ENCODE results near the gene CD244.

The CD244 gene

DNA sequence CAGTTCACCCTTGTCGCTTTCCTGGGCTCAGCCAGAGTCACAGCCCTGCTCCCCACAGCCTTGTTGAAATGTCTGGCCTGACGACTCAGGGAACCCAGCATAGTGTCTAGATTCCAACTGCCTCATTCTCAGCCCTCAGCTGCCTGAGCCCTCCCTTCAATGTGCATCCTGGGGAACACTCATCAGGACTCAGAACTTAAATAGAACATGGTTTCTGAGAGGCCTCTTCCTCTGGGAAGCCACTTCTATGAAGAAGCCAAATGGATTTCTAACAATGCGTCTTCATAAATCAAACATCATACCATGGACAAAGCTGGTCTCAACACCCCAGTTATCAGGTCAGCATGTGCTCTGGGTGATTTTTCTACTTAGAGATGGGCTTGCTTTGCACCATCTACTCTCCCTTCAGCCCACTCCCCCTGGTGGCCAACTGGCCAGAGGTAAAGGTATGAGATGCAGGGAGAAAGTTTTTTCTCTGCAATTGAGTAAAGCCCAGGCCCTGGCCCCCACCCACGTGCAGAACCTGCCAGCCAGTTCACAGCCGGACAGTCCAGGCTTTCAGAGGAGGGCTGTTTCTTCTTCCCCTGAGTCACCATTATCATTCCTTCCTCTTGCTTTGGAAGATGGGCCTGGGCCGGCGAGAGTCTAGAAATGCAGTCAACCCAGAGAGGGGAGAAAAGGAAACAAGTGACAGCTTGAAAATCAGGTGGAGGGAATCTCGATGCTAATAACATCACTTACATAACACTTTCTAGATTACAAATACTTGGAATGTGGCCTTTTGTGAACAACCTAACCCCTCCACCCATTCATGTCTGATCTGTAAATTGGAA, 32.1 kb downstream of the CD244 start:
- no peaks in the 10 kb centered on the region for H3K9me3 ChIP-seq (ENCODE audit: severe bottlenecking)
- no peaks in the 10 kb centered on the region for H3K36me3 ChIP-seq (ENCODE audit: low read depth)
- H3K27ac ChIP-seq (ENCODE audit: poor library complexity, severe bottlenecking): no peak overlapping the region
- H3K27me3 ChIP-seq (ENCODE audit: insufficient read depth, poor library complexity, severe bottlenecking): no peaks in the 10 kb centered on the region
- TF ChIP-seq, protein P1, sequence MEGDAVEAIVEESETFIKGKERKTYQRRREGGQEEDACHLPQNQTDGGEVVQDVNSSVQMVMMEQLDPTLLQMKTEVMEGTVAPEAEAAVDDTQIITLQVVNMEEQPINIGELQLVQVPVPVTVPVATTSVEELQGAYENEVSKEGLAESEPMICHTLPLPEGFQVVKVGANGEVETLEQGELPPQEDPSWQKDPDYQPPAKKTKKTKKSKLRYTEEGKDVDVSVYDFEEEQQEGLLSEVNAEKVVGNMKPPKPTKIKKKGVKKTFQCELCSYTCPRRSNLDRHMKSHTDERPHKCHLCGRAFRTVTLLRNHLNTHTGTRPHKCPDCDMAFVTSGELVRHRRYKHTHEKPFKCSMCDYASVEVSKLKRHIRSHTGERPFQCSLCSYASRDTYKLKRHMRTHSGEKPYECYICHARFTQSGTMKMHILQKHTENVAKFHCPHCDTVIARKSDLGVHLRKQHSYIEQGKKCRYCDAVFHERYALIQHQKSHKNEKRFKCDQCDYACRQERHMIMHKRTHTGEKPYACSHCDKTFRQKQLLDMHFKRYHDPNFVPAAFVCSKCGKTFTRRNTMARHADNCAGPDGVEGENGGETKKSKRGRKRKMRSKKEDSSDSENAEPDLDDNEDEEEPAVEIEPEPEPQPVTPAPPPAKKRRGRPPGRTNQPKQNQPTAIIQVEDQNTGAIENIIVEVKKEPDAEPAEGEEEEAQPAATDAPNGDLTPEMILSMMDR (IDR thresholded peaks at IDR 0.05; ENCODE audit: poor library complexity, severe bottlenecking): peak; percentile 78
- peaks cover 12% of the 10 kb centered on the region for H3K4me1 ChIP-seq (ENCODE audit: insufficient read depth, poor library complexity, severe bottlenecking)
- no peak for DNase-seq (ENCODE audit: low spot score)
- H3K4me3 ChIP-seq (ENCODE audit: severe bottlenecking): no peak overlapping the region
- peak; percentile 84 for ATAC-seq (ENCODE audit: low read depth)

DNA sequence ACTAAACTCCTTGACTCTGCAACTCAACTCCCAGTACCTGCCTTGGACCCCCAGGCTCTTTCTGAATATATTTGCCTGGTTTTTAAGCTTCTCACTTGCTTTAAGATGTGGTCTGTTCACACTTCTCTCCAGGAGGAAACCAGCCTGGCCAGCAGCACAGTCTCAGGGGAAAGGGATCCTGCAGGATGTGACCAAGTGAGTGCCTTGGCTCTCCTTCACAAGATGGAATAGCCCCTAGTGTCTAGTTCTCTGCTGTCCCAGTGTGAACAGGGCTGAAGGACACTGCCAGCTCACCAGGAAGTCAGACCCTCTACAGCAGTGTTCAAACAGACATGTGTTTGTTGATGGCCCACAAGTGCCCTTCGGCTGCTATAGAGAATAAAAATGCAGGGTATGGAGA, 32.9 kb downstream of the CD244 start:
- H3K27me3 ChIP-seq (ENCODE audit: insufficient read depth, poor library complexity, severe bottlenecking): no peaks in the 10 kb centered on the region
- TF ChIP-seq, protein P1 (IDR thresholded peaks at IDR 0.05; ENCODE audit: poor library complexity, severe bottlenecking): no peak
- DNase-seq (ENCODE audit: low spot score) (no peak), ATAC-seq (ENCODE audit: low read depth) (no peak)
- no peak overlapping the region for H3K27ac ChIP-seq (ENCODE audit: poor library complexity, severe bottlenecking)
- H3K4me1 ChIP-seq (ENCODE audit: insufficient read depth, poor library complexity, severe bottlenecking): peaks cover 12% of the 10 kb centered on the region
- H3K9me3 ChIP-seq (ENCODE audit: severe bottlenecking): no peaks in the 10 kb centered on the region
- H3K4me3 ChIP-seq (ENCODE audit: severe bottlenecking): no peak overlapping the region
- H3K36me3 ChIP-seq (ENCODE audit: low read depth): no peaks in the 10 kb centered on the region

DNA sequence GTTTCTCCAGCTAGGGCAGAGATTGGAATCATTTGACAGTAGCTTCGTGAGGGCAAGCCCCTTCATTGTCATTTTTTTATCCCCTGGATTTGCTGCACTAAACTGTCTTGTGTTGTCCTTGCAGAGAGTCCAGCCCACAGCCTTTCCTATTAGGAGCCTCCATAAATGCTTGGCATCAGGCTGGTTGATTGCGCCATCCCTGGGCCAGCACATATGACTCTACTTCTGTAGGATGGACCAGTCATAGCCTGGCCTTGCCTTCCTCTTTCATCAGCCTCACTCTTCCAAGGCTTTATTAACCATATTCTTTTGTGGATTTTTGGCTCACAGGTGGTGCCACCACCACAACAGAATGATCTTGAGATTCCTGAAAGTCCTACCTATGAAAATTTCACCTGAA, 35.3 kb downstream of the CD244 start:
- DNase-seq (ENCODE audit: low spot score) (no peak), ATAC-seq (ENCODE audit: low read depth) (no peak)
- Histone ChIP-seq H3K4me3 (ENCODE audit: severe bottlenecking) (no peak overlapping the region), H3K9me3 (ENCODE audit: severe bottlenecking) (no peaks in the 10 kb centered on the region), H3K36me3 (ENCODE audit: low read depth) (no peaks in the 10 kb centered on the region), H3K27ac (ENCODE audit: poor library complexity, severe bottlenecking) (no peak overlapping the region), H3K4me1 (ENCODE audit: insufficient read depth, poor library complexity, severe bottlenecking) (peaks cover 12% of the 10 kb centered on the region), H3K27me3 (ENCODE audit: insufficient read depth, poor library complexity, severe bottlenecking) (no peaks in the 10 kb centered on the region)
- TF ChIP-seq, protein P1 (IDR thresholded peaks at IDR 0.05; ENCODE audit: poor library complexity, severe bottlenecking): no peak

DNA sequence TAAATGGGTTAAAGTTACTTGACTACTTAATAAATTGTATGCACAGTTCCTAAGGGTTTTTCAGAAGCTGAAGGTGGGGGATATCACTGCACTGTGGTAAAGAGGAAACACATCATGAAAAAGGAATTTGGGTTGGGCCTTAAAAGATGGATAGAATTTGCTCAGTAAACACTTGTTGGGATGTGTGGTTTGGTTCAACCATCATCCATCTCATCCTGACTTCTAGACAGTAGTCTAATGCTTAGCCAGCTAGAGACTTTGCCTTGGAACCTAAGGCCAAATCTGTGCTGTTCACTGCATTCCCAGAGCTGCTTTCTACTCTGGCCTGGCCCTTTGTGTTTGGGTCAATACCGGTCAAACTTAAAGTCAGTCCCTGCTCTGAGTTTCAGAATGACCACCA, 36.1 kb downstream of the CD244 start:
- Histone ChIP-seq H3K27me3 (ENCODE audit: insufficient read depth, poor library complexity, severe bottlenecking) (no peaks in the 10 kb centered on the region), H3K27ac (ENCODE audit: poor library complexity, severe bottlenecking) (no peak overlapping the region), H3K9me3 (ENCODE audit: severe bottlenecking) (no peaks in the 10 kb centered on the region), H3K4me3 (ENCODE audit: severe bottlenecking) (no peak overlapping the region), H3K4me1 (ENCODE audit: insufficient read depth, poor library complexity, severe bottlenecking) (peaks cover 12% of the 10 kb centered on the region), H3K36me3 (ENCODE audit: low read depth) (no peaks in the 10 kb centered on the region)
- TF ChIP-seq, protein P1 (IDR thresholded peaks at IDR 0.05; ENCODE audit: poor library complexity, severe bottlenecking): no peak
- ATAC-seq (ENCODE audit: low read depth): peak; percentile 66
- DNase-seq (ENCODE audit: low spot score): no peak

DNA sequence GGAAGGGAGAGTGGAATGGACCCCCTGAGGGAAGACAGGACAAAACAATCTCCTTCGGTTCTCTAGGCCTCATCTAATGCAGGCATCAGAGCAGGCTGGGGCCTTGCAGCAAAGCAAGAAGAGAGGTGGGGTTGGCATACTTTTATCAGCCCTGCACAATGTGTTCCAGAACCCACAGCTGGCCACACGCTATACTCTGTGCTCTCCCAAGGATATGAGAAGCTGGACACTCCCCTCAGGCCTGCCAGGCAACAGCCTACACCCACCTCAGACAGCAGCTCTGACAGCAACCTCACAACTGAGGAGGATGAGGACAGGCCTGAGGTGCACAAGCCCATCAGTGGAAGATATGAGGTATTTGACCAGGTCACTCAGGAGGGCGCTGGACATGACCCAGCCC, 39.4 kb downstream of the CD244 start:
- Histone ChIP-seq H3K4me1 (ENCODE audit: insufficient read depth, poor library complexity, severe bottlenecking) (peaks cover 12% of the 10 kb centered on the region), H3K27me3 (ENCODE audit: insufficient read depth, poor library complexity, severe bottlenecking) (no peaks in the 10 kb centered on the region), H3K36me3 (ENCODE audit: low read depth) (no peaks in the 10 kb centered on the region), H3K4me3 (ENCODE audit: severe bottlenecking) (no peak overlapping the region), H3K9me3 (ENCODE audit: severe bottlenecking) (no peaks in the 10 kb centered on the region), H3K27ac (ENCODE audit: poor library complexity, severe bottlenecking) (no peak overlapping the region)
- TF ChIP-seq, protein P1 (IDR thresholded peaks at IDR 0.05; ENCODE audit: poor library complexity, severe bottlenecking): no peak
- ATAC-seq (ENCODE audit: low read depth) (no peak), DNase-seq (ENCODE audit: low spot score) (no peak)
